NOMO-1 treated with DMSO at 0.1 percent for 48 hours (cell line): ENCODE data around the gene MEAK7.
"Not testable (repeated sequence)": the region's sequence is repeated elsewhere in the genome, so short reads cannot be mapped to it uniquely, and the experiment has no call there.

ENCODE experiments used
- DNase-seq: peaks from one replicate; lab custom pipeline; 2025; ENCODE audit not compliant: unreplicated experiment; lab: John Stamatoyannopoulos, UW

Gene MEAK7

GRCh38 chr16:84534815-84535214 is 30.4 kb upstream of the MEAK7 start:
- no peak for DNase-seq

DNA sequence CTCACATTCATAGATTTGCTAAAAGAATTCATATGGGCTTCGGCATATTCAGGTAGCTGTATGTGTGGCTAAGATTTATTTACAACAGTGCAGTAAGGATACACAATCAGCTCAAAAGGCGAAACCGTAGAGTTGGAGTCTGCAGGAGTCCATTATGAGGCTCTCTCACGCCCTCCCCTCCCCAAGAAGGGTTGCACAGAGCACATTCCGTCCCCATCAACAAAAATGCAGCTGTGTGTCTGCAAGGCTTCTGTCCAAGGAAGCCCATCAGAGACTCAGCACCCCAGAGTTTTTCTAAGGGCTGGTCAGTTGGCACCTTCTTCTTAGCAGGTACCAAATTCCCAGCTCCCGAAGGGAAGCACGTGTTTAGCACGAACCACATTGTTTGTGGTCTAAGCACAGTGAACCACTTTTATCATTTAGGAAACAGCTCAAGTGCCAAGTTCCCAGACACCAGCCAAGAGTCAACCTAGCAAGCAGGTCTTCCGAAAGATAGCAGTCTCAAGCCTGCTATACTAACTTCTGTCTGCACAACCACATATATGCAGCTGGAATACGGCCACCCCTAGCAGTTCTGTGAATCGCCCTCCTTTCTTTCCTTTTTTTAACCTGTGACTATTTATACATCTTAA is 28.5 kb upstream of the MEAK7 start:
- no peak for DNase-seq

GRCh38 chr16:84532291-84532724 is 27.8 kb upstream of the MEAK7 start:
- no peak for DNase-seq

DNA sequence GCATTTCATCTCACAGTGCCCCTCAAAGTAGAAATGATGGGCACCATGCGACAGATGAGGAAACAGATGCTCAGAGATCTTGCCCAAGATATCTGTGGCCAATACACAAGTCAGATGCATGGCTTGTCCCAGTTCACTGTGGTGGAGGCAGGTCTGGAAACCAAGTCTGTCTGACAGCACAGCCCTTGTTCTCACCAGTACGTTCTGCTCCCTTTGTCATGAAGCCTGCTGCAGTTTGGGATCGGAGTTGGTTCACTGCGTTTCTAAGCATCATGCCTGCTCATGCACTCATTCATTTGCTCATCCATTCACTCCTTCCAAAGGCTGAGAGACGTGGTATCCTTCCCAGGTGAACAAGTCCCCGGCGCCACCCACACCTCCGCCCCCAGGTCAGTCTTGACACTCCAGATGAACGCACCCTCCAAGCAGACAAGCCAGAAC is 27.2 kb upstream of the MEAK7 start:
- no peak for DNase-seq

- no peak for DNase-seq
Observed at GRCh38 chr16:84530590-84530989, 26.1 kb upstream of the MEAK7 start.

DNA sequence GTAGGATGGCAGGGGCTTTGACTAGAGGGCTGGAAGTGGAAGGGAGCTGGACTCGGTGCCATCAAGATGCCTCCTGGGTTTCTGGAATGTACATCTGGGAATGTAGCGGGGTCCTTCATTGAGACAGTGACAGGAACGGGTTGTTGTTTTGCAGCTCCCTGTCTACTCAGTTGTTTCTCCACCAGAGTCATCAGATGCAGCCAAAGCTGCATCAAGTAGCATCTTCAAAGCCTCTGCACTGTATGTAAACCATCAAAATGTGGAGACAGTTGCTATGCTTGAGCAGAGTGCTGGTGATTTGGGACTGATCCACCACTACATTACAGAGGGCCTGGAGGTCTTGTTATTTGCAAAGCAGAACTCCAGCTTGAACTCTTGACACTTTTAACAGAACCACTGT is 25.1 kb upstream of the MEAK7 start:
- no peak for DNase-seq

DNA sequence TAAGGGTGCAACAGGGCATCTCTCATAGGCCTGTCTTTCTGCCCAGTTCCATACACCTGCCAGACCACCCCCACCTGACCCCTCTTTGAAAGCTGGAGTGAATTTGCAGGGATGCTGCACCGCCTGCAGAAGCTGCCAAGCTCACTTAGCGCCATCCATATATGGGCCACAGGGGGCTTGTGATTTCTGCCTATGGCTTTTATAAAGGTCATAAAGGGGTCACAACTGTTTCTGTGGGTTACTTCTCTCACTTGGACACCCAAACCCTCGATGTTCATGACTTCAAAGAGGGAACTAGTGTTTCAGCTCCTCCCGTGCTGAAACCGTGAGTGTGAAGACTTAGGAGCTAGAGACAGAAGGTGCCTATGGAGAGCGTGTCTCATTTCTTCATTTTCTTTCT is 23.9 kb upstream of the MEAK7 start:
- peak; percentile 43 for DNase-seq

- peak; percentile 54 for DNase-seq
Observed at GRCh38 chr16:84527532-84528269, 23.2 kb upstream of the MEAK7 start.

DNA sequence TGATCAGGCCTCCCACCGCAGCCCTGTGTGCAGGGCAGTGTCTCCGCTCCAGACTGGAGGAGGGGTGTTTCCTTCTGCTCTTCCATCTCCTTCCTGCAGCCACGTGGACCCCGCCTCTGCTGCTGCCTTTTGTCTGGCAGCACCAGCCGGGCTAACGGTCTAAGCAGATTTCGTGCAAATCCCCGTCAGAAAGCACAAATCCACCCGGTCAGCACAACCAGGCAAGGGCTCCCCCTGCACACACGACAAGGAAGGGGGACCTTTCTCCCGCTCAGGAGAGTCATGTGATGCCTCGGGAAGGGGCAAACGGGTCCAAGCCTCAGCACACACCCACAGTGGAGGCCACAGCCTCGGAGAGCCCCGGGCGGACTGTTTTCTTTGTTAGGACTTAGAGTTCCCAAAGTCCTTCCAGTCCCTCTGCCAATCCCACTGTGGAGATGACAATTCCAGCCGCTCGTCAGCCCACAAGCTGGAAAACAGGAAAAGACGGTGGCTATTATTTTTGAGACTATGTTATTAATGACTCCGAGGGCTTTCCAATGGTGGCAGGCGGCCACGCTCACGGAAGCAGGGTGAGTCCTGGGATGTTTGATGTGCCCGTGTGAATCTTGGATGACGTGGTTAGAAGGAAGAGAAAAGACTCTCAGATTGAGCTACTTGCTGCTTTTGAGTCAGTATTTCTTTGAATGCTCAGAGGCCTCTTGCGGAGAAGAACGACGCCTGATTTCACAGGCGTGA is 22.5 kb upstream of the MEAK7 start:
- no peak for DNase-seq

- DNase-seq: not testable (repeated sequence)
Observed at GRCh38 chr16:84524941-84525581, 20.6 kb upstream of the MEAK7 start.

DNA sequence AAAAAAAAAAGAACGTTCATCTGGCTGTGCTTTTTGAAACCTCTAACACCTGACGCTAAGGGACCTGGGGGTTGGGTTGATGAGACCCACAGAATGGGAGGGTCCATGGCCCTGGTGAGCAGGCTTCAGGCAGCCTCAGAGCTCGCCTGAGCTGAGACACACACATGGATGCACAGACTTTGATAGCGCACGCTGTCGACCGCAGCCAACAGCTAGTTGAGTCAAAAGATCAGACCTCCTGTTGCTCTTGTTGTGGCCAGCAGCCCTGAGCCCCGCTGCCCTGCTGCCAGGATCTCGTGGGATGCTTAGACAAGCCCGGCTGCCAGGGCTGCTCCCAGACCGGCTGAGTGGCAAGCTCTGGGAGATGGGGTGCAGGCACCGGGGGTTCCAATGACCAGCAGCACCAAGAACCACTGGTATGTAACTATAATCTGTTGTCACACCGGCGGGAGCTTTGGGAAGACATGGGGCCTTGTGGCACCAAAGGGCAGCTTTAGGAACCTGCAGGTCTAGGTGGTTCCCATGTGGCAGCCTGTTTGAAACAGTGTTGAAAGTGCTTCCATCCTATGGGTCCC is 20.0 kb upstream of the MEAK7 start:
- DNase-seq: no peak

- DNase-seq: no peak
Observed at GRCh38 chr16:84521497-84521770, 17.0 kb upstream of the MEAK7 start.

DNA sequence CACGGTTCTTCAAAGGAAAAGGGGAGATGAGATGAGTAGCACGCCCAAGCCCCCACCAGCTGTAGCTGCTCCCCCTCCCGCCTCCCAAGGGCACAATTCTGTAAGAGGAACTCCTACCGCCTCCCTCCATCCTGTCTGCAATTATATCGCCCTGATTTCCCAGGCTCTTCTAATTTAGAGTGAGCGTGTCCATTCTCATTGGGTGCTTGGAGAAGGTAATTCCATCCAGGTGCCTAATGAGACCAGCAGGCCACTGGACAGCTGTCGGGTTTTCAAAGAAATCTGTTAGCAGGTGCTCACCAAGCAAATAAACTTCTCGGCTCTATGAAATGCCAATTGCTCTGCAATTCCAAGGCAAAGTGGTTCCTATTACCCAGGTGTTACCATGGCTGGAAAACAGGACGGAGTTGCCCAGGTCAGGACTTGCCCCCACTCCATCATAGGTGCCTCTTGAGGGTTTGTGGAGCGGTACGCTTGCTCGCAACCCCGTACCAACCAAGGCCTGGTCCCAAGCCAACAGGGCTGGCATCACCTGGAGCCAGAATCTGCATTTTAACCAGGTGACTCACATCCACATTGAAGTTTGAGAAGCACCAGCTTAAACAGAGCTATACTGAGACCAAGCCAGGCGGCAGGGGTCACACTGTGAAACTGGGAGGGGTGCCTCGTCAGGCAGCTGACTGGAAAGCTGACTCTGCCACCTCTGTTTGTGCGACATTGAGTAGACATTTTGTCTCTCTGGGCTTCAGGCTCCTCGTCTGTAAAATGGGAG is 16.5 kb upstream of the MEAK7 start:
- no peak for DNase-seq

GRCh38 chr16:84519855-84520254 is 15.4 kb upstream of the MEAK7 start:
- no peak for DNase-seq

- DNase-seq: no peak
Observed at GRCh38 chr16:84518804-84519341, 14.4 kb upstream of the MEAK7 start.

DNA sequence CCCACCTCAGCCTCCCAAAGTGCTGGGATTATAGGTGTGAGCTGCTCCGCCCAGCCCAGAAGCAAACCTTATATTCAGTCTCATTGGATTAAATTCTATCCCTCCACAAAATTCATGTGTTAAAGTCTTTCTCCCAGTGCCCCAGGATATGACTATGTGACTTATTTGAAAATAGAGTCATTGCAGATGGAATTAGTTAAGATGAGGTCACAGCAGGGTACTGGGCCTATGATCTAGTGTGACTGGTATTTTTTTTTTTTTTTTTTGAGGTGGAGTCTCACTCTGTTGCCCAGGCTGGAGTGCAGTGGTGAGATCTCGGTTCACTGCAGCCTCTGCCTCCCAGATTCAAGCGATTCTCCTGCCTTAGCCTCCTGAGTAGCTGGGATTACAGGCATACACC is 13.8 kb upstream of the MEAK7 start:
- not testable (repeated sequence) for DNase-seq

DNA sequence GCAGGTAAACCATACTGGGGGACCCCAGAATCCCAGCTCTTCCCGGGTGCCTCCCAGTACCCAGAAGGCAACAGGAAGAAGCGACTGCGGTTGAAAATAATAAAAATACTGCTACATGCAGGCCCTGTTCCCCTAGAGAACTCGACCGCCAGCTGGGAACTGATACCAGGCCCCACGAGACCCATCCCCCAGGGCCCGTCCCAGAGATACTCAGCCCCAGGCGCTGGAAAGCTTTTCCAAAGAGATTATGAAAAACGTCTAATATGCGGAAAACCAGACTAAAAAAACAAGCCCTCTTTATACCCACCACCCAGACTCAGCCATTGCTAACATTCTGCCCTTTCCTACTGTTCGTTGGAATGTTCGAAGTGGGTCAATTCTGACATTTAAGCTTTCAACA is 12.9 kb upstream of the MEAK7 start:
- no peak for DNase-seq

DNA sequence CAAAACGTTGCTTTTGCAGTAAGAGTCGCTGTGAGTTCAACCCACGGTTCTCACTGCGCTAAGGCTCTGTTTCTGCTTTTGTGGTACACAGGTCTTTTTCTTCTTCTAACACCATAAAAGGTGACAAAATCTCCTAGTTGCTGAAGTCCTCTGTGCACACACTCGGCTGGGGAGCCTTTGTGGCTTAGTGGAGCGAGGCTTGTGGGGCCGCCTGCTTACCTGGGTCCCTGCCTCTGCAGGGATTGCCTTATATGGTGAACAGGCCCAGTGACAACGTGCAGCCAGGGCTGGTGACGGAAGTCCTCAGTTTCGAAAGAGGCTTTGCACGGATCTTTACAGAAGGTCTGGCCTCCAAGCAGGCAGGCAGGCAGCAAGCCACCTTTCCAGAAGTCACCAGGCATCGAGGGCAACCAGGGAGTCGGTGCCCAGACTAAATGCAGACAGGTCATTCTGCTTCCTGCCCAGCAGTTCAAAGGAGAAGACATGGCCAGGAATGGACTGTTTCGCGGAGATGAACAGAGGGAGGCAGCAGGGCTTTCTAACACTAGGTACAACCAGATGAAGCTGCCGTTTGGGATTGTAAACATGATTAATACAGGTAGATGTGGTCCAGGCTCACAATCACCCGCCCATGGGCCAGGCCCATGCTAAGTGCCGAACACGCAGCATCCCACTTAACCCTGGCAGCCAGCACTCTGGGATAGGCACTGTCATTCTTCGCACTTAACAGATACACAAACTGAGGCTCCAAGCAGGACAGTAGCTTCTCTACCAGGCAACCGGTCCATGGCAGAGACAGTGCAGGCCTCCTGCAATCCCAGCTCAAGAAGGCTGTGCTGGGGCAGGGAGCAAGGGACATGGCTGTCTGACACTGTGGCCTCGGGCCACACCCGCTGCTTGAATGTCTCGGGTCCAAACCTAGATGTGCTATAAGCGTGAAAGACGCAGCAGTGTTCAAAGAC is 10.7 kb upstream of the MEAK7 start:
- DNase-seq: peak; percentile 96

DNA sequence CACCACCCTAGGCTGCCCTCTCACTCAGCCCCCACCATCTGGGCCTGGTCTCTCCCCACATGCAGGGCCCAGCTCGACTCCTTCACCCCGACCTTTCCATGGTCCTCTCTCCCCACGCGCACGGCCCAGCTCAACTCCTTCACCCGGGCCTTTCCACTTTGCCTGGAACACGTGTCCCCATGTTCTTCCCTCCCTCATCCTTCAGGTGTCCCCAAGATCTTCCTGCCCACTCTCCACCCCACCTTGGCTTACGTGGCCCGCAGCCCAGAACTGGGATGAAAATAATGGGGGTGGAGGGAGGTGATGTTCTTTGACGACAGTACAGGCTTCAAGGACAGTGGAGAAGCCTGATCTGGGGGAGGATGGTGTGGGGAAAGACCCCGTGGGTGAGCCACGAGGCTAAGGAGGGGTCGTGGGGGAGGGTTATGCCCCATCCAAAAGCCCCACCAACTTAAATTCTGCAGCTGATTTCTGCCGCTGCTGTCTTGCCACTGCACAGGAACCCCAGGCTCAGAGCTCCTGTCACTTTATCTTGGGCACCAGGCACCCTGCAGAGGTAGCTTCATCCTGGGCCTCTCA is 9.9 kb upstream of the MEAK7 start:
- no peak for DNase-seq
